HCT116 (cell line): ENCODE results near the gene TLN1. TPM values are rescaled to one million over a fixed set of nuclear protein-coding genes. Genes with fewer than 3 reads are reported as not detected.

ENCODE experiments used
- ATAC-seq: fragments of 200-7000 bp; cut with Tn5 transposase; 2 replicates; pipeline ENCODE4 v1.9.1; 2020; ENCODE audit warnings: mild to moderate bottlenecking, moderate library complexity
- BruUV-seq: library from RNA; stranded (reverse); fragments of 400-500 nt; replicated peaks from 2 replicates; lab custom pipeline; 2021; lab: Mats Ljungman, UMichigan
- CTCF ChIA-PET: fragments of 300-600 bp; sonication (Branson Sonifier 250); formaldehyde crosslinking; loops from one replicate; lab custom pipeline; 2021; ENCODE audit warnings: antibody characterized with exemption; lab: Charles Lee
- POLR2A ChIA-PET: fragments of 300-600, 350-600 bp; sonication (Branson Sonifier 250); formaldehyde crosslinking; loops from one replicate; lab custom pipeline; 2021; ENCODE audit warnings: antibody characterized with exemption; lab: Charles Lee
- RAD21 ChIA-PET, 2 experiments: fragments of 300-600 bp; sonication (Branson Sonifier 250); formaldehyde crosslinking; loops; one replicate each; lab custom pipeline; 2023; ENCODE audit warnings: low total read pairs in 2 of 2; ENCODE audit not compliant: uncharacterized antibody in 2 of 2, unreplicated experiment in 2 of 2, low non-redundant PET in 1 of 2; lab: Charles Lee
- DNase-seq: peaks from one replicate; pipeline ENCODE4 v3.0.0-alpha.2; 2010; ENCODE audit warnings: low read depth, low spot score
- H2AFZ ChIP-seq: fragments of 200-600 bp; shearing (Covaris generic), sonication (generic); 2 replicates; pipeline ENCODE4 v1.6.1; 2017; ENCODE audit warnings: low read depth, mixed run types, mixed read lengths, antibody characterized with exemption, low read length; ENCODE audit not compliant: poor library complexity, severe bottlenecking
- H3K27ac ChIP-seq: 2 replicates; pipeline ENCODE4 v1.5.1; 2012; ENCODE audit warnings: low read depth, low read length
- H3K27me3 ChIP-seq: fragments of 200-600 bp; sonication (generic); 2 replicates; pipeline ENCODE4 v1.6.1; 2016; ENCODE audit warnings: mixed run types, low read length, mixed read lengths; ENCODE audit not compliant: insufficient read depth
- H3K36me3 ChIP-seq, 2 experiments: fragments of 200-500 bp in 1 of 2; fragments of 200-600 bp in 1 of 2; sonication (Bioruptor generic) in 1 of 2; sonication (generic) in 1 of 2; 2 replicates each; pipeline versions ENCODE4 v1.5.1 to v1.6.1; 2014 to 2016; ENCODE audit warnings: low read length in 2 of 2, inconsistent platforms in 1 of 2, mixed read lengths in 1 of 2, mixed run types in 1 of 2; ENCODE audit not compliant: insufficient read depth in 2 of 2, control insufficient read depth in 1 of 2
- H3K4me1 ChIP-seq, 2 experiments: fragments of 200-600 bp in 1 of 2; sonication (generic) in 1 of 2; 2 replicates each; pipeline versions ENCODE4 v1.5.1 to v1.6.1; 2012 to 2017; ENCODE audit warnings: low read length in 2 of 2, inconsistent platforms in 1 of 2, mild to moderate bottlenecking in 1 of 2, mixed read lengths in 1 of 2, mixed run types in 1 of 2, moderate library complexity in 1 of 2; ENCODE audit not compliant: insufficient read depth in 2 of 2, control insufficient read depth in 1 of 2
- H3K4me2 ChIP-seq: fragments of 200-600 bp; sonication (generic); 2 replicates; pipeline ENCODE4 v1.6.1; 2017; ENCODE audit warnings: mixed run types, low read length, mixed read lengths
- H3K4me3 ChIP-seq, 2 experiments: fragments of 200-600 bp in 1 of 2; sonication (generic) in 1 of 2; replicated peaks in 1 of 2; 2 replicates each; pipeline ENCODE4 v1.5.1; 2011 to 2016; ENCODE audit warnings: low read length in 2 of 2, control low read depth in 1 of 2, low read depth in 1 of 2, mild to moderate bottlenecking in 1 of 2, mixed read lengths in 1 of 2, mixed run types in 1 of 2
- H3K79me2 ChIP-seq: fragments of 200-600 bp; sonication (generic); 2 replicates; pipeline ENCODE4 v1.6.1; 2017; ENCODE audit warnings: mild to moderate bottlenecking, mixed run types, low read length, moderate library complexity, mixed read lengths; ENCODE audit not compliant: insufficient read depth
- H3K9ac ChIP-seq: fragments of 200-600 bp; sonication (generic); 2 replicates; pipeline ENCODE4 v1.6.1; 2016; ENCODE audit warnings: low read length, mixed read lengths
- H3K9me2 ChIP-seq: fragments of 200-600 bp; sonication (generic), shearing (Covaris generic); 2 replicates; pipeline ENCODE4 v1.6.1; 2017; ENCODE audit warnings: mixed run types, mild to moderate bottlenecking, moderate library complexity; ENCODE audit not compliant: insufficient read depth
- H3K9me3 ChIP-seq, 2 experiments: fragments of 200-500 bp in 1 of 2; fragments of 200-600 bp in 1 of 2; sonication (Bioruptor generic) in 1 of 2; sonication (generic) in 1 of 2; 2 replicates each; pipeline ENCODE4 v1.6.1; 2014 to 2017; ENCODE audit warnings: low read length in 2 of 2, mixed read lengths in 2 of 2, inconsistent platforms in 1 of 2, low read depth in 1 of 2, mild to moderate bottlenecking in 1 of 2, mixed run types in 1 of 2, moderate library complexity in 1 of 2; ENCODE audit not compliant: control insufficient read depth in 1 of 2, insufficient read depth in 1 of 2
- H4K20me1 ChIP-seq: fragments of 200-600 bp; sonication (generic), shearing (Covaris generic); 2 replicates; pipeline ENCODE4 v1.6.1; 2017; ENCODE audit warnings: mixed run types, mild to moderate bottlenecking, moderate library complexity; ENCODE audit not compliant: insufficient read depth
- CBX3 ChIP-seq: IDR thresholded peaks from 2 replicates; pipeline ENCODE4 v1.6.1; 2012; ENCODE audit warnings: low read depth
- ELF1 ChIP-seq: IDR thresholded peaks from 2 replicates; pipeline ENCODE4 v1.6.1; 2012; ENCODE audit warnings: low read depth, borderline replicate concordance
- FOSL1 ChIP-seq: IDR thresholded peaks from 2 replicates; pipeline ENCODE4 v1.6.1; 2012; ENCODE audit warnings: low read depth
- POLR2A ChIP-seq: IDR thresholded peaks from 2 replicates; pipeline ENCODE4 v1.7.0; 2011; ENCODE audit warnings: borderline replicate concordance; ENCODE audit not compliant: insufficient read depth, insufficient read length; ENCODE audit errors: extremely low read depth
- POLR2AphosphoS5 ChIP-seq: IDR thresholded peaks from 2 replicates; pipeline ENCODE4 v1.6.1; 2011; ENCODE audit warnings: mild to moderate bottlenecking, low read depth, low read length, moderate library complexity
- RAD21 ChIP-seq: IDR thresholded peaks from 2 replicates; pipeline ENCODE4 v1.6.1; 2012; ENCODE audit warnings: low read depth, mild to moderate bottlenecking
- SRF ChIP-seq: IDR thresholded peaks from 2 replicates; pipeline ENCODE4 v1.6.1; 2012; ENCODE audit warnings: low read depth
- TCF7L2 ChIP-seq: IDR thresholded peaks from 2 replicates; pipeline ENCODE4 v1.7.0; 2011; ENCODE audit warnings: borderline replicate concordance, inconsistent platforms; ENCODE audit not compliant: insufficient read depth, insufficient read length; ENCODE audit errors: extremely low read depth
- YY1 ChIP-seq: IDR thresholded peaks from 2 replicates; pipeline ENCODE4 v1.6.1; 2011; ENCODE audit warnings: low read length, low read depth, moderate library complexity, mild to moderate bottlenecking; ENCODE audit not compliant: insufficient replicate concordance; ENCODE audit errors: extremely low read depth
- ZNF274 ChIP-seq: fragments of 200-500 bp; sonication (Bioruptor generic); IDR thresholded peaks from 2 replicates; pipeline ENCODE4 v1.6.1; 2014; ENCODE audit warnings: mild to moderate bottlenecking, low read depth, low read length, inconsistent platforms
- intact Hi-C: fragments of 100-400 bp; cut with micrococcal nuclease; formaldehyde crosslinking; loops from 2 replicates; pipeline ENCODE4 v1.10.0; 2022
- total RNA-seq: library from RNA; stranded (reverse); gene quantifications from one replicate; pipeline ENCODE4 v1.2.1, GENCODE V29; 2021; ENCODE audit not compliant: unreplicated experiment
- TF ChIP-seq, protein P1 (sequence below): IDR thresholded peaks from 2 replicates; pipeline ENCODE4 v1.6.1; 2012; ENCODE audit warnings: low read depth
- TF ChIP-seq, protein P2 (sequence below): IDR thresholded peaks from 2 replicates; pipeline ENCODE4 v1.6.1; 2012
- TF ChIP-seq, protein P3 (sequence below): IDR thresholded peaks from 2 replicates; pipeline ENCODE4 v1.6.1; 2012
- TF ChIP-seq, protein P4 (sequence below), 3 experiments: fragments of 200-600 bp in 1 of 3; sonication (generic) in 1 of 3; IDR thresholded peaks in 2 of 3; conservative IDR thresholded peaks in 1 of 3; 2 replicates each; pipeline ENCODE4 v1.5.1; 2012 to 2017; ENCODE audit warnings: low read depth in 2 of 3, low read length in 2 of 3, antibody characterized with exemption in 1 of 3, borderline replicate concordance in 1 of 3, control low read depth in 1 of 3, mild to moderate bottlenecking in 1 of 3, mixed read lengths in 1 of 3, mixed run types in 1 of 3, moderate library complexity in 1 of 3; ENCODE audit not compliant: insufficient read depth in 1 of 3

TLN1 gene
- total RNA-seq, 1 experiment from 2014 or later: 144 TPM

DNA sequence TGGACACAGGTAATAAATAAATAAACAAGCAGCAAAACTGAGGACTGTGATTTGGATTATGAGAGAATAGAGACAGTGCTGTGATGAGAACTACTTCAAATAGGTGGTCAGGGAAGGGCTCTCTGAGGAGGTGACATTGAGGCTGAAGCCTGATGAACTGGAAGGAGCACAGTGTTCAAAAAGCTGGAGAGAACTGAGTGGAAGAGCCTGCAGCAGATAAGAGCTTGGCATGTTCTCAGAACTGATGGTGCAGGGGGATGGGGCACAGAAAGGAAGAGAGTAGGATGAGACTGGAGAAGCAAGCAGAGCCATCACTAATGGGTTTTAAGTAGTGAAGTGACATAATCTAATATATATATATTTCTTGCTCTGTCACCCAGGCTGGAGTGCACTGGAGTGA lies 31.1 kb downstream of the TLN1 start:
- H4K20me1 ChIP-seq: no peaks in the 10 kb centered on the region
- H3K79me2 ChIP-seq: no peaks in the 10 kb centered on the region
- H3K9ac ChIP-seq: no peak overlapping the region
- H3K9me3 ChIP-seq: no peaks in the 10 kb centered on the region
- ChIA-PET POLR2A (no interaction called here), RAD21 (no interaction called here), CTCF (interaction anchor here (2.3 kb wide), 1 partner anchor 10 kb away, joined by 8 read pairs; no protein-coding TSS in a partner anchor)
- no peak overlapping the region for H3K4me3 ChIP-seq
- peaks cover 56 to 83% of the 10 kb centered on the region in 2 experiments for H3K36me3 ChIP-seq
- no peaks in the 10 kb centered on the region for H3K9me2 ChIP-seq
- no peak overlapping the region for H2AFZ ChIP-seq
- H3K27ac ChIP-seq: no peak overlapping the region
- TF ChIP-seq POLR2A: no peak
- TF ChIP-seq YY1: no peak
- TF ChIP-seq CBX3: no peak
- no peak for TF ChIP-seq POLR2AphosphoS5
- no peak for TF ChIP-seq RAD21
- no peak for TF ChIP-seq ELF1
- TF ChIP-seq FOSL1: no peak
- no peak for TF ChIP-seq TCF7L2
- TF ChIP-seq ZNF274: no peak
- TF ChIP-seq, protein P1, sequence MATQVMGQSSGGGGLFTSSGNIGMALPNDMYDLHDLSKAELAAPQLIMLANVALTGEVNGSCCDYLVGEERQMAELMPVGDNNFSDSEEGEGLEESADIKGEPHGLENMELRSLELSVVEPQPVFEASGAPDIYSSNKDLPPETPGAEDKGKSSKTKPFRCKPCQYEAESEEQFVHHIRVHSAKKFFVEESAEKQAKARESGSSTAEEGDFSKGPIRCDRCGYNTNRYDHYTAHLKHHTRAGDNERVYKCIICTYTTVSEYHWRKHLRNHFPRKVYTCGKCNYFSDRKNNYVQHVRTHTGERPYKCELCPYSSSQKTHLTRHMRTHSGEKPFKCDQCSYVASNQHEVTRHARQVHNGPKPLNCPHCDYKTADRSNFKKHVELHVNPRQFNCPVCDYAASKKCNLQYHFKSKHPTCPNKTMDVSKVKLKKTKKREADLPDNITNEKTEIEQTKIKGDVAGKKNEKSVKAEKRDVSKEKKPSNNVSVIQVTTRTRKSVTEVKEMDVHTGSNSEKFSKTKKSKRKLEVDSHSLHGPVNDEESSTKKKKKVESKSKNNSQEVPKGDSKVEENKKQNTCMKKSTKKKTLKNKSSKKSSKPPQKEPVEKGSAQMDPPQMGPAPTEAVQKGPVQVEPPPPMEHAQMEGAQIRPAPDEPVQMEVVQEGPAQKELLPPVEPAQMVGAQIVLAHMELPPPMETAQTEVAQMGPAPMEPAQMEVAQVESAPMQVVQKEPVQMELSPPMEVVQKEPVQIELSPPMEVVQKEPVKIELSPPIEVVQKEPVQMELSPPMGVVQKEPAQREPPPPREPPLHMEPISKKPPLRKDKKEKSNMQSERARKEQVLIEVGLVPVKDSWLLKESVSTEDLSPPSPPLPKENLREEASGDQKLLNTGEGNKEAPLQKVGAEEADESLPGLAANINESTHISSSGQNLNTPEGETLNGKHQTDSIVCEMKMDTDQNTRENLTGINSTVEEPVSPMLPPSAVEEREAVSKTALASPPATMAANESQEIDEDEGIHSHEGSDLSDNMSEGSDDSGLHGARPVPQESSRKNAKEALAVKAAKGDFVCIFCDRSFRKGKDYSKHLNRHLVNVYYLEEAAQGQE: no peak
- TF ChIP-seq, protein P2, sequence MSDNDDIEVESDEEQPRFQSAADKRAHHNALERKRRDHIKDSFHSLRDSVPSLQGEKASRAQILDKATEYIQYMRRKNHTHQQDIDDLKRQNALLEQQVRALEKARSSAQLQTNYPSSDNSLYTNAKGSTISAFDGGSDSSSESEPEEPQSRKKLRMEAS: no peak
- no peak for TF ChIP-seq SRF
- TF ChIP-seq, protein P3, sequence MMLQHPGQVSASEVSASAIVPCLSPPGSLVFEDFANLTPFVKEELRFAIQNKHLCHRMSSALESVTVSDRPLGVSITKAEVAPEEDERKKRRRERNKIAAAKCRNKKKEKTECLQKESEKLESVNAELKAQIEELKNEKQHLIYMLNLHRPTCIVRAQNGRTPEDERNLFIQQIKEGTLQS: no peak
- TF ChIP-seq, protein P4, sequence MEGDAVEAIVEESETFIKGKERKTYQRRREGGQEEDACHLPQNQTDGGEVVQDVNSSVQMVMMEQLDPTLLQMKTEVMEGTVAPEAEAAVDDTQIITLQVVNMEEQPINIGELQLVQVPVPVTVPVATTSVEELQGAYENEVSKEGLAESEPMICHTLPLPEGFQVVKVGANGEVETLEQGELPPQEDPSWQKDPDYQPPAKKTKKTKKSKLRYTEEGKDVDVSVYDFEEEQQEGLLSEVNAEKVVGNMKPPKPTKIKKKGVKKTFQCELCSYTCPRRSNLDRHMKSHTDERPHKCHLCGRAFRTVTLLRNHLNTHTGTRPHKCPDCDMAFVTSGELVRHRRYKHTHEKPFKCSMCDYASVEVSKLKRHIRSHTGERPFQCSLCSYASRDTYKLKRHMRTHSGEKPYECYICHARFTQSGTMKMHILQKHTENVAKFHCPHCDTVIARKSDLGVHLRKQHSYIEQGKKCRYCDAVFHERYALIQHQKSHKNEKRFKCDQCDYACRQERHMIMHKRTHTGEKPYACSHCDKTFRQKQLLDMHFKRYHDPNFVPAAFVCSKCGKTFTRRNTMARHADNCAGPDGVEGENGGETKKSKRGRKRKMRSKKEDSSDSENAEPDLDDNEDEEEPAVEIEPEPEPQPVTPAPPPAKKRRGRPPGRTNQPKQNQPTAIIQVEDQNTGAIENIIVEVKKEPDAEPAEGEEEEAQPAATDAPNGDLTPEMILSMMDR (IDR thresholded peaks at IDR 0.05 in 2 of 3, conservative IDR thresholded peaks at IDR 0.05 in 1 of 3; ENCODE audit: borderline replicate concordance in 1 of 3, insufficient read depth in 1 of 3, low read depth in 2 of 3, low read length in 2 of 3): no peak
- no TSS peak for BruUV-seq
- ATAC-seq (no peak), DNase-seq (no peak)
- H3K4me2 ChIP-seq: no peak overlapping the region
- intact Hi-C loops: no loop called here
- peaks cover 0 to 4% of the 10 kb centered on the region in 2 experiments; a peak in 1 of 4 replicates for H3K4me1 ChIP-seq
- H3K27me3 ChIP-seq: no peaks in the 10 kb centered on the region
